Gastrocnemius medialis (tissue), 4 donors: ENCODE data around the gene SAV1. TPM values are rescaled to one million over a fixed set of nuclear protein-coding genes. Genes with fewer than 3 reads are reported as not detected.

Experiments used
- ATAC-seq, 2 donors: fragments of 150-250 bp; one replicate each; pipeline ENCODE4 v1.9.1; 2016
- DNase-seq, 2 donors: peaks; one replicate each; pipeline ENCODE4 v3.0.0-alpha.2; 2019
- H3K27ac ChIP-seq, 4 donors: fragments of 200-600 bp; sonication (generic); 1 replicate in 1 of 4; 2 replicates in 3 of 4; pipeline ENCODE4 v1.5.1; 2016 to 2018; ENCODE audit warnings: mild to moderate bottlenecking in 2 of 4, moderate library complexity in 1 of 4
- H3K27me3 ChIP-seq, 3 donors: fragments of 200-600 bp; sonication (generic) in 2 of 3; 1 replicate in 1 of 3; 2 replicates in 2 of 3; pipeline versions ENCODE4 v1.5.1 to v1.6.0; 2016 to 2019; ENCODE audit warnings: mild to moderate bottlenecking in 1 of 3, moderate library complexity in 1 of 3
- H3K36me3 ChIP-seq, 2 donors: fragments of 200-600 bp; sonication (generic) in 1 of 2; one replicate each; pipeline ENCODE4 v1.5.1; 2017 to 2018
- H3K4me1 ChIP-seq, 2 donors: fragments of 200-600 bp; sonication (generic) in 1 of 2; one replicate each; pipeline ENCODE4 v1.5.1; 2016 to 2017; ENCODE audit warnings: mild to moderate bottlenecking in 2 of 2
- H3K4me3 ChIP-seq, 4 donors: fragments of 200-600 bp; sonication (generic) in 3 of 4; 1 replicate in 1 of 4; 2 replicates in 3 of 4; pipeline ENCODE4 v1.5.1; 2016 to 2019; ENCODE audit warnings: mild to moderate bottlenecking in 2 of 4
- H3K9me3 ChIP-seq, 3 donors: fragments of 200-600 bp; sonication (generic) in 2 of 3; 1 replicate in 1 of 3; 2 replicates in 2 of 3; pipeline ENCODE4 v1.5.1; 2016 to 2019
- CTCF ChIP-seq, 5 experiments: fragments of 450-650 bp in 3 of 5; fragments of 200-600 bp in 2 of 5; sonication (generic) in 2 of 5; IDR thresholded peaks in 4 of 5; conservative IDR thresholded peaks in 1 of 5; 1 replicate in 4 of 5; 2 replicates in 1 of 5; pipeline ENCODE4 v1.5.1; 2016 to 2019; ENCODE audit warnings: antibody characterized with exemption in 5 of 5, mild to moderate bottlenecking in 3 of 5, moderate library complexity in 3 of 5
- POLR2A ChIP-seq, 2 donors: fragments of 450-650 bp; IDR thresholded peaks; one replicate each; pipeline ENCODE4 v1.6.1; 2017; ENCODE audit warnings: antibody characterized with exemption in 2 of 2, mild to moderate bottlenecking in 2 of 2, moderate library complexity in 2 of 2
- in situ Hi-C, 4 donors: fragments of 200-750 bp; cut with MboI; loops; one replicate each; pipeline versions ENCODE4 v1.15.0 to v1.8.0; 2017; ENCODE audit warnings: low sequenced_read_pairs in 4 of 4
- intact Hi-C: fragments of 100-400 bp; cut with DNase I; formaldehyde crosslinking; loops from one replicate; pipeline ENCODE4 v1.15.1; 2023; ENCODE audit warnings: low total_unique reads
- total RNA-seq, 4 donors: library from RNA; depleted of rRNA; stranded (reverse); fragments of >200 nt; gene quantifications; one replicate each; pipeline versions ENCODE4 v1.1.0 to v1.2.3, GENCODE V29; 2016

The SAV1 gene
- total RNA-seq, 4 donors from 2014 or later, result 18.3 to 68.7 (median 36.8) TPM

GRCh38 chr14:50679674-50680073 lies 11.6 kb upstream of the SAV1 start:
- ATAC-seq, result no peak
- in situ Hi-C loops, result no loop called here
- TF ChIP-seq POLR2A (IDR thresholded peaks at IDR 0.05), result no peak
- no peak for TF ChIP-seq CTCF (IDR thresholded peaks at IDR 0.05 in 4 of 5, conservative IDR thresholded peaks at IDR 0.05 in 1 of 5)
- Histone ChIP-seq H3K27me3 (no peaks in the 10 kb centered on the region), H3K4me3 (no peak overlapping the region), H3K27ac (no peak overlapping the region), H3K9me3 (no peaks in the 10 kb centered on the region), H3K36me3 (no peaks in the 10 kb centered on the region), H3K4me1 (no peaks in the 10 kb centered on the region)
- intact Hi-C loops, result no loop called here
- no peak for DNase-seq

GRCh38 chr14:50678163-50678562 lies 10.1 kb upstream of the SAV1 start:
- Histone ChIP-seq H3K27me3 (no peaks in the 10 kb centered on the region), H3K36me3 (no peaks in the 10 kb centered on the region), H3K4me3 (no peak overlapping the region), H3K27ac (peak overlapping the region in 2 of 4 donors; percentile 23 to 51), H3K9me3 (no peaks in the 10 kb centered on the region), H3K4me1 (no peaks in the 10 kb centered on the region)
- no peak for ATAC-seq
- DNase-seq, result no peak
- in situ Hi-C loops, result no loop called here
- intact Hi-C loops, result no loop called here
- TF ChIP-seq POLR2A (IDR thresholded peaks at IDR 0.05) (no peak), CTCF (IDR thresholded peaks at IDR 0.05 in 4 of 5, conservative IDR thresholded peaks at IDR 0.05 in 1 of 5) (no peak)

- DNase-seq, result no peak
- Histone ChIP-seq H3K9me3 (no peaks in the 10 kb centered on the region), H3K4me1 (no peaks in the 10 kb centered on the region), H3K36me3 (no peaks in the 10 kb centered on the region), H3K27me3 (no peaks in the 10 kb centered on the region), H3K27ac (peak overlapping the region in 3 of 4 donors; percentile 22 to 51 (median 23)), H3K4me3 (no peak overlapping the region)
- in situ Hi-C loops (no loop called here), intact Hi-C loops (no loop called here)
- peak in 1 of 2 donors; percentile 30 for ATAC-seq
- TF ChIP-seq CTCF (IDR thresholded peaks at IDR 0.05 in 4 of 5, conservative IDR thresholded peaks at IDR 0.05 in 1 of 5), result no peak
- TF ChIP-seq POLR2A (IDR thresholded peaks at IDR 0.05), result no peak
Measured at GRCh38 chr14:50677527-50678063, 9.5 kb upstream of the SAV1 start.

DNA sequence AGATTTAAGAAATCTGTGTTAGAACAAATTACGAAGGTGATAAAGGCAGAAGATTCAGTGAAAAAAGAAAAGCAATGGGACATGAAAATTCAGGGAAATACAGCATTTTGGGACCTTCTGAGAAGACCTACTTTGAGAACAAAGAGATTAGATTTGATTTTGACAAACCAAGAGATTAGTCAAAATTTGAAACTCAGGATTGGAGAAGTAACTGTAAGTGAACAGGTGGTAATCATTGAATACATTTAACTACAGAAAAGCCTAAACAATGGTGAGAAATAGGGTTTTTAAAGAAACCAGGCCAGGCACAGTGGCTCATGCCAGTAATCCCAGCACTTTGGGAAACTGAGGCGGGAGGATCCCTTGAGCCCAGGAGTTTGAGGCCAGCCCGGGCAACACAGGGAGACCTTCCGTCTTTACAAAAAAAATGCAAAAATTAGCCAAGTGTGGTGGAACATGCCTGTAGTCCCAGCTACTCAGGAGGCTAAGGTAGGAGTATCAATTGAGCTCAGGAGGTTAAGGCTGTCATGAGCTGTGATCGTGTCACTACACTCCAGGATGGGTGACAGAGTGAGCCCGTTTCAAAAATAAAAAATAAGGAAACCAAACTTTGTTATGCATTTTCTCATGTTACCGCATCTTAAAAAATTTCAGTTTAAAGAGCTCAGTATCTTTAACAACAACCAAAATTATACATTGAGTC lies 8.9 kb upstream of the SAV1 start:
- DNase-seq (no peak), ATAC-seq (no peak)
- in situ Hi-C loops, result no loop called here
- Histone ChIP-seq H3K36me3 (no peaks in the 10 kb centered on the region), H3K27ac (peak overlapping the region in 2 of 4 donors; percentile 22 to 51), H3K4me1 (no peaks in the 10 kb centered on the region), H3K9me3 (no peaks in the 10 kb centered on the region), H3K27me3 (no peaks in the 10 kb centered on the region), H3K4me3 (no peak overlapping the region)
- TF ChIP-seq CTCF (IDR thresholded peaks at IDR 0.05 in 4 of 5, conservative IDR thresholded peaks at IDR 0.05 in 1 of 5), result no peak
- TF ChIP-seq POLR2A (IDR thresholded peaks at IDR 0.05), result no peak
- intact Hi-C loops, result no loop called here
